ENCODE measurements around the gene BTF3L4. TPM values are rescaled to one million over a fixed set of nuclear protein-coding genes. Genes with fewer than 3 reads are reported as not detected.
"Not testable (repeated sequence)": the region's sequence is repeated elsewhere in the genome, so short reads cannot be mapped to it uniquely, and the experiment has no call there.

BTF3L4 gene
- total and polyA plus RNA-seq, 2 experiments from 2014 or later: 68.6 to 100 TPM

DNA sequence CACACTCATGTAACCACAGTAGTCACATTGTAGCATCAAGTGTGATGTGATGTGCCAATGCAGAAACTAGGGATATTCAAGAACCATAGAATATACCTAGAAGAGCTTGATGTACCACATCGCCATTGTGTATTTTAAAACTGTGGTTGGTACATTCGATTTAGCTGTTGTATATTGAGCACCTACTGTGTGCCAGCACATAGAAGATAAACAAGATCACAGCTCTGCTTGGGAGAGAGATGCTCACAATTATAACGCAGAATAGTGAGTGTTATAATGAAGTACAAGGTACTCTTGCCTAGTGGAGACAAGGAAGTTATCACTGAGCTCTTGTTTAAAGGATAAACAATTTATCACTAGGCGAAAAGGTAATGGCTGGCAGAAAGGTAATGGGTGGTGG, 4.7 kb downstream of the BTF3L4 start:
- Histone ChIP-seq H4K20me1 (ENCODE audit: insufficient read depth) (no peaks in the 10 kb centered on the region; the same call in none of the 2 replicates), H2AFZ (no peak overlapping the region), H3K9me2 (ENCODE audit: insufficient read depth) (no peaks in the 10 kb centered on the region), H3F3A (ENCODE audit: insufficient read depth) (peaks cover 29% of the 10 kb centered on the region; the same call in 1 of the 2 replicates), H3K9ac (no peak overlapping the region), H3K9me3 (ENCODE audit: low read depth) (no peaks in the 10 kb centered on the region), H3K27me3 (replicated peaks; ENCODE audit: insufficient read depth) (no peaks in the 10 kb centered on the region), H3K79me2 (ENCODE audit: insufficient read depth) (peaks cover 95% of the 10 kb centered on the region), H3K4me2 (ENCODE audit: unreplicated experiment) (no peak overlapping the region), H3K27ac (no peak overlapping the region), H3K36me3 (ENCODE audit: low read depth) (peaks cover 50% of the 10 kb centered on the region), H3K4me1 (ENCODE audit: insufficient read depth) (peaks cover 32% of the 10 kb centered on the region), H3K4me3 (no peak overlapping the region)
- no peak for DNase-seq
- in situ Hi-C loops (cut with MboI): no loop called here
- 94 to 97% methylated on average over 4 of the region's 4 CpGs for WGBS, 2 experiments (ENCODE audit: low coverage in 1 of 2, low lambda C conversion rate in 2 of 2, missing lambda C conversion rate in 2 of 2)
- no peak for TF ChIP-seq EZH2 (IDR thresholded peaks at IDR 0.05; ENCODE audit: insufficient read depth, poor library complexity, severe bottlenecking)
- TF ChIP-seq EZH2phosphoT487 (IDR thresholded peaks at IDR 0.05; ENCODE audit: insufficient read depth, low read depth): no peak

DNA sequence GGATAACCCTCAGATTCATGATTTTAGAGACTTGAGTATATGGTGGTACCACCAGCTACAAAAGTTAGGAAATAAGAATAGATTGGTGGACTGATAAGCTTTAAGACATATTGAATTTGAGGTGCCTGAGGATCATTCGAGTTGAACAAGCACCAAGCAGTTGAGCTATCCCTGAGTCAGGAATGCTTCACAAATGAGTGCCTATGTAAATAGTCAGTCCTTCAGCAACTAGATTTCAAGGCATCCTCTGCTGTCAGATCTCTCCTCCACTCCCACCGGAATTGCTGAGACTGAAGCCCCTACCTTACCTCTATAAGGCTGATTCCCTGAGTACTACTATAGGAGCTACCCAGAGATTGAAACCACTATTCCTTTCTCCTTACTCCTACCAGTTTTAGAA, 7.1 kb downstream of the BTF3L4 start:
- no peak overlapping the region for H3K4me2 ChIP-seq (ENCODE audit: unreplicated experiment)
- H3K9me2 ChIP-seq (ENCODE audit: insufficient read depth): no peaks in the 10 kb centered on the region
- in situ Hi-C loops (cut with MboI): no loop called here
- no peak overlapping the region for H3K4me3 ChIP-seq
- no peaks in the 10 kb centered on the region; the same call in none of the 2 replicates for H4K20me1 ChIP-seq (ENCODE audit: insufficient read depth)
- H3K4me1 ChIP-seq (ENCODE audit: insufficient read depth): peaks cover 19% of the 10 kb centered on the region
- peaks cover 96% of the 10 kb centered on the region for H3K79me2 ChIP-seq (ENCODE audit: insufficient read depth)
- TF ChIP-seq EZH2phosphoT487 (IDR thresholded peaks at IDR 0.05; ENCODE audit: insufficient read depth, low read depth) (no peak), EZH2 (IDR thresholded peaks at IDR 0.05; ENCODE audit: insufficient read depth, poor library complexity, severe bottlenecking) (no peak)
- H3K9ac ChIP-seq: no peak overlapping the region
- 94 to 100% methylated on average over 2 of the region's 2 CpGs for WGBS, 2 experiments (ENCODE audit: low coverage in 1 of 2, low lambda C conversion rate in 2 of 2, missing lambda C conversion rate in 2 of 2)
- no peak overlapping the region for H3K27ac ChIP-seq
- peaks cover 15% of the 10 kb centered on the region; the same call in 1 of the 2 replicates for H3F3A ChIP-seq (ENCODE audit: insufficient read depth)
- no peaks in the 10 kb centered on the region for H3K9me3 ChIP-seq (ENCODE audit: low read depth)
- DNase-seq: no peak
- H3K27me3 ChIP-seq (replicated peaks; ENCODE audit: insufficient read depth): no peaks in the 10 kb centered on the region
- peaks cover 71% of the 10 kb centered on the region for H3K36me3 ChIP-seq (ENCODE audit: low read depth)
- H2AFZ ChIP-seq: no peak overlapping the region

DNA sequence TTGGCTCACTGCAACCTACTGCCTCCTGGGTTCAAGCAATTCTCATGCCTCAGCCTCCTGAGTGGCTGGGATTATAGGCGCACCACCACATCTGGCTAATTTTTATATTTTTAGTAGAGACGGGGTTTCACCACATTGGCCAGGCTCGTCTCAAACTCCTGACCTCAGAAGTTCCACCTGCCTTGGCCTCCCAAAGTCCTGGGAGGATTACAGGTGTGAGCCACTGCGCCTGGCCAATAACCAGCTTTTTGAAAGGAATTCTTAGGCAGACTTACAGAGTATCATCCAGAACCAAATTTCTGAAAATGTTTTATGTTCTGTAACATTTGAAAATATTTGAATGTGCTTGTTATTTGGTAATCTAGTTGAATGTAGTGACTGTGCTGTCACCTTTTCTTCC, 14.6 kb downstream of the BTF3L4 start:
- TF ChIP-seq EZH2phosphoT487 (IDR thresholded peaks at IDR 0.05; ENCODE audit: insufficient read depth, low read depth) (no peak), EZH2 (IDR thresholded peaks at IDR 0.05; ENCODE audit: insufficient read depth, poor library complexity, severe bottlenecking) (no peak)
- Histone ChIP-seq H4K20me1 (ENCODE audit: insufficient read depth) (no peaks in the 10 kb centered on the region), H3K9me2 (ENCODE audit: insufficient read depth) (no peaks in the 10 kb centered on the region), H3K4me2 (ENCODE audit: unreplicated experiment) (no peak overlapping the region), H2AFZ (no peak overlapping the region), H3K79me2 (ENCODE audit: insufficient read depth) (peaks cover 95% of the 10 kb centered on the region), H3K9ac (no peak overlapping the region), H3K4me1 (ENCODE audit: insufficient read depth) (no peaks in the 10 kb centered on the region), H3K27ac (no peak overlapping the region), H3K4me3 (no peak overlapping the region), H3K27me3 (replicated peaks; ENCODE audit: insufficient read depth) (no peaks in the 10 kb centered on the region), H3K36me3 (ENCODE audit: low read depth) (peaks cover 37% of the 10 kb centered on the region), H3F3A (ENCODE audit: insufficient read depth) (no peaks in the 10 kb centered on the region), H3K9me3 (ENCODE audit: low read depth) (no peaks in the 10 kb centered on the region)
- in situ Hi-C loops (cut with MboI): no loop called here
- no peak for DNase-seq
- 97% methylated on average over 4 of the region's 4 CpGs for WGBS, 2 experiments (ENCODE audit: low coverage in 1 of 2, low lambda C conversion rate in 2 of 2, missing lambda C conversion rate in 2 of 2)

DNA sequence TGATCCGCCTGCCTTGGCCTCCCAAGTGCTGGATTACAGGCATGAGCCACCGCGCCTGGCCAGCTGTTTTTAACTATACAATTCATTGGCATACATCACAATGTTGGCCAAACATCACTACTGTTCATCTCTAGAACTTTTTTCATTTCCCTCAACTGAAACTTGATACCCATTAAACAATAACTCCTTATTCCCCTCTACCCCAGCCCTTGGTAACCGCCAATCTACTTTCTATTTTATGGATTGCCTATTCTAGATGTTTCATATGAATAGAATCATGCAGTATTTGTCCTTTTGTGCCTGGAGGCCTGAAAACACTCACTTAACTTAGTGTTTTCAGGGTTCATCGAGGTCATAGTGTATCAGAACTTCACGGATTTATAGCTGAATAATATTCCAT, 16.2 kb downstream of the BTF3L4 start:
- Histone ChIP-seq H4K20me1 (ENCODE audit: insufficient read depth) (no peaks in the 10 kb centered on the region), H3K4me2 (ENCODE audit: unreplicated experiment) (no peak overlapping the region), H3K9ac (no peak overlapping the region), H3K4me1 (ENCODE audit: insufficient read depth) (no peaks in the 10 kb centered on the region), H3K4me3 (no peak overlapping the region), H2AFZ (no peak overlapping the region), H3K79me2 (ENCODE audit: insufficient read depth) (peaks cover 94% of the 10 kb centered on the region), H3K9me3 (ENCODE audit: low read depth) (no peaks in the 10 kb centered on the region), H3K36me3 (ENCODE audit: low read depth) (peaks cover 24% of the 10 kb centered on the region), H3K27me3 (replicated peaks; ENCODE audit: insufficient read depth) (no peaks in the 10 kb centered on the region), H3K27ac (no peak overlapping the region), H3K9me2 (ENCODE audit: insufficient read depth) (no peaks in the 10 kb centered on the region), H3F3A (ENCODE audit: insufficient read depth) (no peaks in the 10 kb centered on the region)
- WGBS, 2 experiments (ENCODE audit: low coverage in 1 of 2, low lambda C conversion rate in 2 of 2, missing lambda C conversion rate in 2 of 2): 79 to 81% methylated on average over 6 of the region's 6 CpGs
- in situ Hi-C loops (cut with MboI): no loop called here
- no peak for DNase-seq
- TF ChIP-seq EZH2 (IDR thresholded peaks at IDR 0.05; ENCODE audit: insufficient read depth, poor library complexity, severe bottlenecking) (no peak), EZH2phosphoT487 (IDR thresholded peaks at IDR 0.05; ENCODE audit: insufficient read depth, low read depth) (no peak)

DNA sequence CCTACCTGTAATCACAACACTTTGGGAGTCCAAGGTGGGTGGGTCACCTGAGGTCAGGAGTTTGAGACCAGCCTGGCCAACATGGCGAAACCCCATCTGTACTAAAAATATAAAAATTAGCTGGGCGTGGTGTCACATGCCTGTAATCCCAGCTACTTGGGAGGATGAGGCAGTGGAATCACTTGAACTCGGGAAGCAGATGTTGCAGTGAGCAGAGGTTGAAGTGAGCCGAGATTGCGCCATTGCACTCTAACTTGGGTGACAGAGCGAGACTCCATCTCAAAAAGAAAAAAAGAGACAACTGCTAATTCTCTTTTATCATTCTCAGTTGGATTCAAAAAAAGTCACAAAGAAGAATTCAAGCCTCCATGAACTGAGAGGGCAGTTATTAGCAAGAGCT, 21.2 kb downstream of the BTF3L4 start:
- H2AFZ ChIP-seq; in situ Hi-C loops (cut with MboI); H3K4me1 ChIP-seq (ENCODE audit: insufficient read depth); H3K4me3 ChIP-seq; DNase-seq; H3K9me3 ChIP-seq (ENCODE audit: low read depth); H4K20me1 ChIP-seq (ENCODE audit: insufficient read depth); H3F3A ChIP-seq (ENCODE audit: insufficient read depth); H3K9ac ChIP-seq; H3K27me3 ChIP-seq (replicated peaks; ENCODE audit: insufficient read depth); H3K27ac ChIP-seq; H3K4me2 ChIP-seq (ENCODE audit: unreplicated experiment); H3K9me2 ChIP-seq (ENCODE audit: insufficient read depth): not testable (repeated sequence)
- peaks cover 23% of the 10 kb centered on the region; the same call in 1 of the 2 replicates for H3K36me3 ChIP-seq (ENCODE audit: low read depth)
- 87% methylated on average over 6 of the region's 6 CpGs for WGBS, 2 experiments (ENCODE audit: low coverage in 1 of 2, low lambda C conversion rate in 2 of 2, missing lambda C conversion rate in 2 of 2)
- H3K79me2 ChIP-seq (ENCODE audit: insufficient read depth): peaks cover 63% of the 10 kb centered on the region
